ENCODE results near the gene ATP10B.

- TF ChIP-seq POLR2A (IDR thresholded peaks at IDR 0.05; ENCODE audit: low read length) (no peak), GATA1 (IDR thresholded peaks at IDR 0.05; ENCODE audit: low read depth, low read length) (no peak)
Measured at GRCh38 chr5:160545832-160546231, 306.2 kb downstream of the ATP10B start.

Measured in erythroblast (primary cell).